GM18861 (cell line): Measurements from ENCODE around the gene MTNR1A.
"Not testable (repeated sequence)": the region's sequence is repeated elsewhere in the genome, so short reads cannot be mapped to it uniquely, and the experiment has no call there.

Experiments used
- ATAC-seq: cut with Tn5 transposase; IDR thresholded peaks from one replicate; pipeline ENCODE4 v1.9.1; 2021; ENCODE audit not compliant: unreplicated experiment

MTNR1A gene

DNA sequence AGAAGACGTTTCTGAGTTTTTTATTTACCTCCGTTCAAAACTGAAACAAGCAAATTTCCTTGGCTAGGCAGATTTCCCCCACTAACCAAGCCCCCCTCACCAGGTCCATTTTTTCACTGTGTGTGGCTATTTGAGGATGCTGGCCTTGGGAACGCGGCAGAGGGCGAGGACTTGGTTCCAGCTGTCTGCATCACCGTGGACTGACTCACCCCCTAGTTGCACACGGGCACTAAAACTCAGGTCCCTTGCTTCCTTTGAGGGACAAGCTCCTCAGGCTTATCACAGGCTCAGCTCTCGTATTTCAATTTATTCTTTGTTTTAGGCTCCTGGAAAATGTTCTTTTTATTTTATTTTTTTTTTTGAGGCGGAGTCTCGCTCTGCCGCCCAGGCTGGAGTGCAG lies 8.4 kb upstream of the MTNR1A start:
- no peak for ATAC-seq

DNA sequence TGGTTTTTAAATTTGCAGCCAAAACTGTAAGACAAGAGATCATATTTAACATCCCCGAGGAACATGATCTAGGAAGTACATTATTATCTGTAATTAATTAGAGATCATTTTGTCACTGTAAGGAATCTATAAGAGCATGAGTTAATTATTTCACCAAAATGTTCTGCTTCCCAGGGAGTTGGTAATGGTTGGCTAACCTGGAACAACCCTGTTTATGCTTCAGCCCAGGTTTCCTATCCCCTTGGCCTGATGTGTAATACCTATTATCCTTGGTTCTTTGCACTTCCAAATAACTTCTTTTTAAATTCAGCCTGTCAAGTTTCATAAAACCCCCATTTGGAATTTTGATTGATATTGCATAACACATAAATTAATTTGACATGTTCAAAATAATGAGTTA lies 6.4 kb upstream of the MTNR1A start:
- no peak for ATAC-seq

DNA sequence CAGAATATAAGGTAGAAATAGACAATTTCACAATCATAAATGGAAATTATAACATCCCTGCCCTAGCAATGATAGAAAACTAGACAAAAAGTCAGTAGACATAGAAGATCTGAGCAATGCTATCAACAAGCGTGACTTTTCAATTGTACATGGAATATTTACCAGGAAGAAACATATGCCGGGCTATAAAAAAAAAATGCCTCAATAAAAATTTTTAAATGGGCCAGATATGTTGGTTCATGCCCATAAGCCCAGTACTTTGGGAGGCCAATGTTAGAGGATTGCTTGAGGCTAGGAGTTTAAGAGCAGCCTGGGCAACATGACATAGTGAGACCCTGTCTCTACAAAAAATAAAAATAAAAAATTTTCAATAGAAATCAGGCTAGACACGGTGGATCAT lies 5.3 kb upstream of the MTNR1A start:
- ATAC-seq: no peak

- ATAC-seq: no peak
Observed at GRCh38 chr4:186557486-186557885, 2.1 kb upstream of the MTNR1A start.

GRCh38 chr4:186557061-186557460 lies 1.7 kb upstream of the MTNR1A start:
- no peak for ATAC-seq

DNA sequence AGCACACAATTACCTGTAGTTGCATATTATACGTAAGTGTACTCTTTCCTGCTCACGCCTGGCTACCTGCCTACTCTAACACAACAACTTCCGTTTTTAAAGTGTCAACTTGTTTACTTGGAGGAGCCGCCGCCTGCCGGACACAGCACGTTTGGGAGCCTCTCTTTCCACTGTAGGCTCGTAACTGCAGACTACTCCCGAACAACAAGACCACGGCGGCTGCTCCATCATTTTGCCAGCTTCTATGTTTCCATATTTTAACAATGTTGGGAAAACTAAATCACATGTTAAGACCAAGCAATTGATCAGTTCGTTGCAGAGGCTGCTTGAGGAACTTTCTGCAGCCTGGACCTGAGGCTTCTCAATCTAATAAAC lies 841 bp downstream of the MTNR1A start:
- no peak for ATAC-seq

GRCh38 chr4:186553717-186554116 lies 1.6 kb downstream of the MTNR1A start:
- ATAC-seq: no peak

GRCh38 chr4:186551849-186552248 lies 3.5 kb downstream of the MTNR1A start:
- ATAC-seq: no peak

- ATAC-seq: no peak
Observed at GRCh38 chr4:186545436-186545835, 9.9 kb downstream of the MTNR1A start.

GRCh38 chr4:186543206-186543605 lies 12.2 kb downstream of the MTNR1A start:
- ATAC-seq: no peak

DNA sequence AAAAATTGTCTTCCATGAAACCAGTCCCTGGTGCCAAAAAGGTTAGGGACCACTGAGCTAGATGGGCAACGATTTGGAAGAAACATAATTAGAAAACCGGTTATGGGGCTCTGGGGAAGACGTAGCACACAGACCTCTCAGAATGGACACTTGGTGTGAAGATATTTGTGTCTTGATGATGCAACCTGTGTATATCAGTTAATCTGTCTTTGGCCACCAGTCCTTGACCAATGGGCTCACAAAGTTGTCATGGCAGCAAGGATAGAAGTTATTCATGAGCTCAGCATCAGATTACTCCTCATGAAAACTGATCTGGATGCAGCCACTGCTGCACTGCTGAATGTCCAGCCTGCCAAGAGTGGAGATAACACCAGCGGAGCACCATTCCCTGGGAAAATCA lies 13.6 kb downstream of the MTNR1A start:
- no peak for ATAC-seq

DNA sequence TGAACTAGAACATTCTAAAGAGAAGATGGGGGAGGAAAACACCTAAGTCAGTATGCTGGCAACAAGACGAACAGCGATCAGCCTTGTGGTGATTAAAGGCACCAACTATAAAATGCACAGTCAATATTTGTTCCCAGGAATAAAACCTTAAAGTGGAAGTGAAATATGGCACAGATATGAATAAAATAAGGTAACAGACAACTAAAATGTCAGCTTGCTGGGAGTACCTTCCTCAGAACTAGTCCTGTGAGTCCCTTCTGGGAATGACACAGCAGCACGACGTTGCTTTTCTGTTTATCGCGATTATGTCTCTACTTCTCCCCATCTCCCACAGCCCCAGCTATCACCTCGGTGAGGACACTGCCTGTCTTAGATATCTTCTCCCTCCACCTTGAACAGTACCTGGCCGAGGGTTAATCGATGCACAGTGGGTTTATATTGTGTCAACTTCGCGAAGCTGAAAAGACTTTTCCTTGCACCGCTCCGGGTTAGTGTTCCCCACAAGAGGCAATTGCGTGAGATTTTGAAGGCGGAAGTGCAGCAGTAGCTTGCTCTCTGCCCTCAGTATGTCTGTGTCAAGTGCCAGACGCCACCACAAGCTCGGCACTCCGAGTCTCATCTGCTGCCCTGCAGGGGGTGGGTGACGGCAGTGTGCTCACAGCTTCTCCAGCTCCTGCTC lies 17.4 kb downstream of the MTNR1A start:
- ATAC-seq: no peak

DNA sequence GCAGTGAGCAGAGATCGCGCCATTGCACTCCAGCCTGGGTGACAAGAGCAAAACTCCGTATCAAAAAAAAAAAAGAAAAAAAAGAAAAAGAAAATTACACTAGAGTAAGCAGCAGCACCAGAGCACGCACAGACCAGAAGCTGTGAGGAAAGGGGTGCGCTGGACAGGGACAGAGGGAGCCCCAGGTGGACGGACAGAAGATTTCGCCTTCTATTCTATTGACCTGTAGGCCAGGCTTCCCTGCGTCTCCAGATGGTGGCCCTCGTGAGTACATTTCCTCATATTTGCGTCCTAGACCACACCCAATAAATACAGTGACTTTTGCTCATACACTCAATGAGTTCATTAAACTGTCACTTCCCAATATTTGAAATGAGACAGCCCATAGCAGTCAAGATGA lies 19.1 kb downstream of the MTNR1A start:
- ATAC-seq: no peak

DNA sequence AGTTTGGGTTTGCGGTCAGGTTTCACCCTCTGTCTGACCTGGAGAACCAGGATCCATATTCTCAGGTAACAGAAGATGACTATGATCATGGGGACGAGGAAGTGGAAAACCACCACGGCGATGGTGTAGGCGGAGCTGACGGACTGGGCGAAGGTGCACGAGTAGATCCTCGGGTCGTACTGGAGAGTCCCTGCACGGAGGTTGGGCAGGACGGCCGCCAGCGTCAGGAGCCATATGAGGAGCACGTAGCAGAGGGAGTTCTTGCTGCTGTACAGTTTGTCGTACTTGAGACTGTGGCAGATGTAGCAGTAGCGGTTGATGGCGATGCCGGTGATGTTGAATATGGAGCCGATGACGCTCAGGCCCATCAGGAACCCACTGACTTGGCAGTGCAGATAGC lies 21.3 kb downstream of the MTNR1A start:
- ATAC-seq: no peak

DNA sequence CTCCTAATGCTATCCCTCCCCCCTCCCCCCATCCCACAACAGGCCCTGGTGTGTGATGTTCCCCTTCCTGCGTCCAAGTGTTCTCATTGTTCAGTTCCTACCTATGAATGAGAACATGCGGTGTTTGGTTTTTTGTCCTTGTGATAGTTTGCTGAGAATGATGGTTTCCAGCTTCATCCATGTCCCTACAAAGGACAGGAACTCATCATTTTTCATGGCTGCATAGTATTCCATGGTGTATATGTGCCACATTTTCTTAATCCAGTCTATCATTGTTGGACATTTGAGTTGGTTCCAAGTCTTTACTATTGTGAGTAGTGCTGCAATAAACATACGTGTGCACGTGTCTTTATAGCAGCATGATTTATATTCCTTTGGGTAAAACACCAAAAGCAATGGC lies 31.4 kb downstream of the MTNR1A start:
- ATAC-seq: not testable (repeated sequence)

GRCh38 chr4:186516287-186516686 lies 39.1 kb downstream of the MTNR1A start:
- no peak for ATAC-seq

- no peak for ATAC-seq
Observed at GRCh38 chr4:186514271-186514950, 41.0 kb downstream of the MTNR1A start.

GRCh38 chr4:186504771-186505170 lies 50.6 kb downstream of the MTNR1A start:
- ATAC-seq: not testable (repeated sequence)

DNA sequence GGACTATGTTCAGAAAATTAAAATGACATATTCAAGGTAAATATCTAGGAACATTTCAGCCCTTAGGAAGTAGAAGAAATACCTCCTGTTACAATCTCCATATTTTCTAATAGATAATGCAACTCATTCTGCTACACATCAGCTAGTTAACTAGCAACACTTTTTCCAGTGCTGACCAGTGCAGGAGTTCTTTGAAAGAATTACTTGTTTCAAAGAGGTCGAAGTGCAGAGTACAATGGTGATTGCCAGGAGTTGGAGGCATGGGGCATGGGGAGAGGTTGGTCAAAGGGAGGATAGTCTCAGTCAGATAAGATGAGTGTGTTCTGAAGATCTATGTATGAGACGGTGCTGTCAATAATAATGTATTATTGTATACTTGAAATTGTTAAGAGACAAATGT lies 53.1 kb downstream of the MTNR1A start:
- no peak for ATAC-seq

GRCh38 chr4:186501554-186501953 lies 53.8 kb downstream of the MTNR1A start:
- ATAC-seq: no peak

DNA sequence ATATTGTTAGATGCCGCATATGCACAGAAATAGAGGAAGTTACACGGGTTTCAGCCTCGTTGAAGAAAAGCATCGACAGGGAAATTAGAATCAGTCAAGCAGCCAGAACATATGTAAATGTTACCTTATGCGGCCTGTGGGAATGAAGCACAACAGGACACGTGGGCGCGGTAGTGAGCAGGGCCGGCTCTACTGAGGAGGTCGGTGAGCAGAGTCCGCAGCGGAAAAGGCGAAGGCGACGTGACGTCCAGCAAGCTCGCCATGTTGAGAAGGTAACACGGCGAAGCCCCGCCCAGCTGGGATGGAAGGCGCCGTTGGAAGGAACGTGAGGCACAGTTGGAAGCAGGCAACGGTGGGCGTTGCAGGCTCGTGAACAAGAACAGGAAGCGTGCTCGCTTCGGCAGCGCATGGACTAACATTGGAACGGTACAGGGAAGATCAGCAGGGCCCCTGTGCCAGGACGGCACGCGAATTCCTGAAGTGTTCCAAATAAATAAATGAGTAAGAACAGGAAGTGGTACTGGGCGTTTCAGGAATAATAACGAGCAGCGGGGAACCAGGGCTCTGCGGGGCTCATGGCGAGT lies 54.6 kb downstream of the MTNR1A start:
- no peak for ATAC-seq

- no peak for ATAC-seq
Observed at GRCh38 chr4:186499467-186499866, 55.9 kb downstream of the MTNR1A start.

- no peak for ATAC-seq
Observed at GRCh38 chr4:186497043-186497442, 58.3 kb downstream of the MTNR1A start.
